GM10847 (cell line): ENCODE results near the gene NMNAT2.

Source experiments
- POLR2A ChIP-seq: IDR thresholded peaks from 2 replicates; pipeline ENCODE4 v1.6.1; 2011; ENCODE audit not compliant: insufficient read length; ENCODE audit errors: extremely low read depth

Gene NMNAT2

DNA sequence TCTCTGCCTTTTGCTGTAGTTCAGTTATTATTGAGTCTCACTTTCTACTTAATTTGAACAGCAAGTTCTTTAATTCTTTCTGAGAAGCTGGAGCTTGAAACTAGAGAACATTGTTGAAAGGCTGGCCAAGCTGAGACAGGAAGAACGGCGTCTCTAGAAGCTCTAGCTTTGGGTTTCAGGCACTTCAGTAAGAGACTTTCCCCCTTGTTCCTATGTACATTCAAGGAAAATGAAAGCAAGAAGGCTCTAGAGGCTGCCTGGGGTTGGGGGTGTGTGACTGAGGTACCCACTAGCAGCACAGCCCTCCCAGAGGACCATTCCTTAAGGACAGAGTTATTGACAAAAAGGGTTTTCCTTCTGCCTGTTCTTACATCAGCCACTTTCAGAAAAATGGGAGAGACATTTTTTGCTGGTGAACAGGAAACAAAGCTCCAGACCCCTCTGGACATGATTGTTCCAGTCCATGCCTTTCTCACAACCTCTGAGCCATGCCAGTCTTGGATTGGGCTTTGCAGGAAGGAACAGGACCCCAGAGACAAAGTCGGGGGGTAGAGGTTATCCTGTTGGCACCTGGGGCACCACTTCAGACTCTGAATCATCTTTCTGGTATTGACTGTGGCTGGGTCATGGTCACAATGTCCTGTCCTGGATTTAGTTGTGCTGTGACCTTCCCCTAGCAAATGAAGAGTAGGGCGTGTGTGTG is 169.0 kb downstream of the NMNAT2 start:
- TF ChIP-seq POLR2A = no peak

DNA sequence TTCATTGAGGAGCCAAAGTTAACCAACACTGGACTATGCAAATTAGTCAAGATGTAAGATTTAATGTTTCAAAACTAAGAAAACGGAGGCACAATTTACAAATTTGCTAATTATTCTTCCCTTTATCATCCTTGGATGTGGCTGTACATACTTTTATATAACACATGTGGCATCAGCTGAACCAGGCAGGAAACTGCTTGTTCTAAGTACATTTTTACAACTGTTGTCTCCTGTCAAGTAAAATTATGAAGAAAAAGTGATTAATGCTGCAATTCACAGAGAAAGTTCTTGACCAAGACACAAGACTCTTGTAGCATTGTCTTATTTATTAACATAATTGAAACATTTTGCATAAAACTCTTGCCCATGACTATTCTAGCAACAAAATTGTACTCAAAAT is 170.2 kb downstream of the NMNAT2 start:
- TF ChIP-seq POLR2A = no peak

DNA sequence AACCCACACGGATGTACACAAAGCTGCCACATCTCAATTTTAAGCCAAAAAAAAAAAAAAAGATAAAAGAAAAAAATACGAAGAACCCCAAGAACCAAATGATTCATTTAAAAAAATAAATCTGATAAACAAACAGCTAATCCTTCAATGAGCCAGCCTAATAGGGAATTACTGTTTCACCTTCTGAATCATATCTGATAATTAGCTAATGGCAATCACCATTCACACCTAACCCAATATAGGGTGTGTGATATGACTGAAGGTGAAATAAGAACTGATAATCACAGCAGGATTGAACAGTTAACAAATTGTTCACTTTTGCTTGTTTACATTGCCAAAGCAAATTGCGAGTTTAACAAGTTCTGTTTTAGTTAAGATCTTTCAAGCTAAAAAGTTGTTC is 170.7 kb downstream of the NMNAT2 start:
- no peak for TF ChIP-seq POLR2A

DNA sequence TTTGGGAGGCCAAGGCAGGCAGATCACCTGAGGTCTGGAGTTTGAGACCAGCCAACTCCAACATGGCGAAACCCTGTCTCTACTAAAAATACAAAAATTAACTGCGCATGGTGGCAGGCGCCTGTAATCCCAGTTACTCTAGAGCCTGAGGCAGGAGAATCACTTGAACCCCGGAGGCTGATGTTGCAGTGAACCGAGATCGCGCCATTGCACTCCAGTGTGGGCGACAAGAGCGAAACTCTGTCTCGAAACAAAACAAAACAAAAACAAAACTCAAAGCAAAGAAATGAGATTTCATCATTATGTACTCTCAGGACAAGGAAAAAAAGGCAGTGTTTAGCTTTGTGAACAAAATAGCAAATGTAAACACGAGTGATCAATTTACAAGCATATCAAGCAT is 171.1 kb downstream of the NMNAT2 start:
- no peak for TF ChIP-seq POLR2A

DNA sequence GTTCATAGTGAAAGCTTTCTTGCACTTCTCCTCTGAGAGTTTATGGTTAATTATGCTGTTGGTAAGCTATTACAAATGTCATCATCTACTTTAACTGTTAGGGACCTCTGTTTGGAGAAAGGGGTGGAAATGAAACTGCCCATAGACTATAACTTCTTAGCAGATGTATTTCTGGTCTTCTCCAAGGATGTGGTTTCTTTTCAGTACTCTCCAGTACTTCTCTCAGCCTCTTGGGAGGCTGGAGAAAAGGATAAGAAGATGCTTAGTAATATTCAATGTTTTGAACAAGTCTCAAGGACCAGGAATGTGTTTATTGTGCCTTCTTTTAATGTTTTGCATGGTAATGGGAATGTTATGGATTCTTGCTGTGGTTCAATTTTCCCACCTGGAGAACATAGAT is 171.7 kb downstream of the NMNAT2 start:
- TF ChIP-seq POLR2A = no peak

DNA sequence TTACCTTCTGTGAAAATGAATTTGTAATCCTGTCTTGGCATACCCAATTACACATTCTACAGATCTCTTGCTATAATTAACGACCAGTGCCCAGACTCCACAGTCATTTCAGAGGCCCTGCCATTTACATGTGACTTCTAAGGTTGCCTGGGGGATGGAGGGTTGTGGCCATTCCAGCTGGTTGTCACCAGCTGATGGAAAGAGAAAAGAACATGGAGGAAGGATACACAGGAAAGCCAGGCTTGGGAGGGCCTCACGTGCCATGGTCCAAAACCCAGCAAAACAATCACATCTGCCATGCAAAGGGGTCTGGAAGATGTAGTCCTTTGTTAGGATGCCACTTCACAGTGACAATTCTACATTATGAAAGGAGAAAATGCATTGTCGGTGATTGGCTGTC is 172.8 kb downstream of the NMNAT2 start:
- no peak for TF ChIP-seq POLR2A

DNA sequence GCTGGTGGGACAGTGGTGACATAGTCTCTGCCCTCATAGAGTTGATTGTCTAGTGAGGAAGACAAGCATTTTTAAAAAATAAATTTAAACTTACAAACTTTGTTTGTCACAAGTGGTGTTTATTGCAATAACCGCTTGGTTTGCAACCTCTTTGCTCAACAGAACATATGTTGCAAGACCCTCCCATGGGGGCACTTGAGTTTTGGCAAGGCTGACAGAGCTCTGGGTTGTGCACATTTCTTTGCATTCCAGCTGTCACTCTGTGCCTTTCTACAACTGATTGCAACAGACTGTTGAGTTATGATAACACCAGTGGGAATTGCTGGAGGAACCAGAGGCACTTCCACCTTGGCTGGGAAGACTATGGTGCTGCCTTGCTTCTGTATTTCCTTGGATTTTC is 173.7 kb downstream of the NMNAT2 start:
- TF ChIP-seq POLR2A = no peak

DNA sequence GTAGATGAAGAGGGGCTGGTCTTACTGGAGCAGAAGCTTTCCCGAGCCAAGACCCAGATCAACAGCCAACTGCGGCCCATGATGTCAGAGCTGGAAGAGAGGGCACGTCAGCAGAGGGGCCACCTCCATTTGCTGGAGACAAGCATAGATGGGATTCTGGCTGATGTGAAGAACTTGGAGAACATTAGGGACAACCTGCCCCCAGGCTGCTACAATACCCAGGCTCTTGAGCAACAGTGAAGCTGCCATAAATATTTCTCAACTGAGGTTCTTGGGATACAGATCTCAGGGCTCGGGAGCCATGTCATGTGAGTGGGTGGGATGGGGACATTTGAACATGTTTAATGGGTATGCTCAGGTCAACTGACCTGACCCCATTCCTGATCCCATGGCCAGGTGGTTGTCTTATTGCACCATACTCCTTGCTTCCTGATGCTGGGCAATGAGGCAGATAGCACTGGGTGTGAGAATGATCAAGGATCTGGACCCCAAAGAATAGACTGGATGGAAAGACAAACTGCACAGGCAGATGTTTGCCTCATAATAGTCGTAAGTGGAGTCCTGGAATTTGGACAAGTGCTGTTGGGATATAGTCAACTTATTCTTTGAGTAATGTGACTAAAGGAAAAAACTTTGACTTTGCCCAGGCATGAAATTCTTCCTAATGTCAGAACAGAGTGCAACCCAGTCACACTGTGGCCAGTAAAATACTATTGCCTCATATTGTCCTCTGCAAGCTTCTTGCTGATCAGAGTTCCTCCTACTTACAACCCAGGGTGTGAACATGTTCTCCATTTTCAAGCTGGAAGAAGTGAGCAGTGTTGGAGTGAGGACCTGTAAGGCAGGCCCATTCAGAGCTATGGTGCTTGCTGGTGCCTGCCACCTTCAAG is 174.8 kb downstream of the NMNAT2 start:
- TF ChIP-seq POLR2A = no peak

DNA sequence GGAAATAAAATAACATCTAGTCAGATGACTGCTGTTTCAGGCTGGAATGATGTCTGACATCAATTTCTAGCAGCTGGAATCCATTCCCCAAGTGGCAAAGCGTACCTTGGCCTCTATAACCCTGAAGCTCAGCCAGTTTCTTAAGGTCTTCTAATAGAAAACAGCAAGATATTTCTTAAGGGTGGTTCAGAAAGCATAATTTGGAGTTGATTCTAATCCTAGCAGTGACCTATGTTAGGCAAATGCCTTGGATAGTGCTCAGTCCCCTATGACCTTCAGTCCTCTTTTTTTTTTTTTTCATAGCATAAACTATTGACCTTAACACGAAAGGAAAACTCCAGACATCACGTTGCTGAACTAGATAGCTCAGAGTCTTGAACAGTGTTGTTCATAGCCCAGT is 175.6 kb downstream of the NMNAT2 start:
- no peak for TF ChIP-seq POLR2A

DNA sequence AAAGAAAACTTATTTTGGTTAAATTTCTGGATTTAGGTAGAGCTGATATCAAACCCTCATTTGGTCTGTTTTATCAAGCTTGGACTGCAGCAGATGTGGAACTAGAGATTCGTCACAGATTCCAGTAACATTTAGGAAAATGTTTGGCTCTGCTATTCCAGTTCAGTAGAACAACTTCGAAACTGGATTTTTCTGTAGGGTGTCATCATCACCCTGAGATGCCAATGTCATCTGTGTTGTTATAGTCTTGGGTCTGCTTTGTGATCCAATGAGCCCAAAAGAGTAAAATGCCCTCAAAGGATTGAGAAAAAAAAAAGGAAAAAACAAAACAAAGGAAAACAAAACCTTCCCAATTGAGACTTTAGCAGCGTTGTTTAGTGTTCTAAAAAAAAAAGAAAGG is 176.7 kb downstream of the NMNAT2 start:
- no peak for TF ChIP-seq POLR2A

DNA sequence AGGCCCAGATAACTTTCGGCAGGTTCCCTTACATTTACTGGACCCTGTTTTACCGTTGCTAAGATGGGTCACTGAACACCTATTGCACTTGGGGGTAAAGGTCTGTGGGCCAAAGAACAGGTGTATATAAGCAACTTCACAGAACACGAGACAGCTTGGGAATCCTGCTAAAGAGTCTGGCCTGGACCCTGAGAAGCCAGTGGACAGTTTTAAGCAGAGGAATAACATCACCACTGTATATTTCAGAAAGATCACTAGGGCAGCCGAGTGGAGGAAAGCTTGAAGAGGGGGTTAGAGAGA is 177.7 kb downstream of the NMNAT2 start:
- TF ChIP-seq POLR2A = no peak

DNA sequence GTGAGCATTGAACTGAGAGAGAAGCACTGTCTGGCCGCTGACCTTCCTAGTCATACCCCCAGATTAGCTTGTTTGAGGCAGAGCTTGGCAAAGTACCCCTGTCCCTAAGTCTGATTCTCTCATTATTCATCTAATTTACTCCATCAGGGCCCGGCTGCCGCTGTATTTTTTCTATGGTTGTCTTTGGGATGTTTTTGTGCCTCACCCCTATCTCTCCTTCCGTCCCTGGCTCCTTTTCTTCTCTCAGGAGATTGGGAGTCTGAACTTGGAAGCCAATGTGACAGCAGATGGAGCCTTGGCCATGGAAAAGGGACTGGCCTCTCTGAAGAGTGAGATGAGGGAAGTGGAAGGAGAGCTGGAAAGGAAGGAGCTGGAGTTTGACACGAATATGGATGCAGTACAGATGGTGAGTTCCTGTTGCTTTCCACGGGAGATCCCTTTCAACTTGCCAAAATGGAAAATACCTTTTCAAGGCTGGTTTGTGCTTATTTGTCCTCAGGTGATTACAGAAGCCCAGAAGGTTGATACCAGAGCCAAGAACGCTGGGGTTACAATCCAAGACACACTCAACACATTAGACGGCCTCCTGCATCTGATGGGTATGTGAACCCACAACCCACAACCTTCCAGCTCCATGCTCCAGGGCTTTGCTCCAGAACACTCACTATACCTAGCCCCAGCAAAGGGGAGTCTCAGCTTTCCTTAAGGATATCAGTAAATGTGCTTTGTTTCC is 178.2 kb downstream of the NMNAT2 start:
- no peak for TF ChIP-seq POLR2A

DNA sequence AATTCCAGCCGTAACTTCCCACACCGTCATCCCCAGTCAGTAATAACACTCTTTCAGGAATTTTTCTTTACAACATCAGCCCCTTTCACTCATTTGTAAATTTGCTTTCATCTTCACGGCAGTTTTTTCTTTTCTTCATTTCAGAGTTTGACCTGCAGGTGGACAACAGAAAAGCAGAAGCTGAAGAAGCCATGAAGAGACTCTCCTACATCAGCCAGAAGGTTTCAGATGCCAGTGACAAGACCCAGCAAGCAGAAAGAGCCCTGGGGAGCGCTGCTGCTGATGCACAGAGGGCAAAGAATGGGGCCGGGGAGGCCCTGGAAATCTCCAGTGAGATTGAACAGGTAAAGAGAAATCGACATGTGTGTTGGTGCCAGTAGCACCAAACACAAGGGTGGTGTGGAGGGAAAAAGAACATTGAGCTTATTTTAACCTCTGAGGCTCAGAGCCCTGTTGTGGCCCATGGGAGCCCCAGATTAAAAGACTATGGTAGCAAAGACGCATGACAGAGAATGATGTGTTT is 178.9 kb downstream of the NMNAT2 start:
- TF ChIP-seq POLR2A = no peak

DNA sequence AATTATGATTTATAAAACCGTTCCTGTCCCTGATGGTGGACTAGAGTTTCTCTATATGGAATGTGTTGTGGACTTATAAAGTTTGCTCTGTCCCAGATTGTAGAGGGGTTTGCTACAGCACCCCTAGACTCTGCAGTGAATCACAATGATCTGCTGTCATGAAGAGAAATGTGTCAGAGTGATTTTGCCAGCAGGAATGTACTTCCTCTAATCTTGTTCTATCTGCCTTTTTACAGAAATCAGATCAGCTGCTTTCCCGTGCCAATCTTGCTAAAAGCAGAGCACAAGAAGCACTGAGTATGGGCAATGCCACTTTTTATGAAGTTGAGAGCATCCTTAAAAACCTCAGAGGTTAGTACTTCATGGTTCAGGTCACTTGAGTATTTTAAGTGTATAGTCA is 180.1 kb downstream of the NMNAT2 start:
- no peak for TF ChIP-seq POLR2A

DNA sequence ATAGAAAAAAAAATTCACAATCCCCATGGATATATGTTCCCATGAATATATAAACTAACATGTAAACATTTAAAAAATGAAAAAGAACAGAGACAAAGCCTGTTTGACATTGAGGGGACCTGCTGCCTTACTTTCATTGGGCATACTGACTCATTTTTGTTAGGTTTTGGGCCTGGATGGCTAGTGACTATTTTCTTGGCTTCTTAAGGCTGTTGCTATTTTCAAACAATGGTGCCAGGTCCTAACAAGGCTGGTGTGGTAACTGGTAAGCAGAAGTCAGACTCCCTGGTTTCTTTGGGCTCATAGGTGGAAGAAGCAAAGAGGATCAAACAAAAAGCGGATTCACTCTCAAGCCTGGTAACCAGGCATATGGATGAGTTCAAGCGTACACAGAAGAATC is 181.1 kb downstream of the NMNAT2 start:
- TF ChIP-seq POLR2A = no peak
